ENCODE data around the gene CNN2.

The CNN2 gene

DNA sequence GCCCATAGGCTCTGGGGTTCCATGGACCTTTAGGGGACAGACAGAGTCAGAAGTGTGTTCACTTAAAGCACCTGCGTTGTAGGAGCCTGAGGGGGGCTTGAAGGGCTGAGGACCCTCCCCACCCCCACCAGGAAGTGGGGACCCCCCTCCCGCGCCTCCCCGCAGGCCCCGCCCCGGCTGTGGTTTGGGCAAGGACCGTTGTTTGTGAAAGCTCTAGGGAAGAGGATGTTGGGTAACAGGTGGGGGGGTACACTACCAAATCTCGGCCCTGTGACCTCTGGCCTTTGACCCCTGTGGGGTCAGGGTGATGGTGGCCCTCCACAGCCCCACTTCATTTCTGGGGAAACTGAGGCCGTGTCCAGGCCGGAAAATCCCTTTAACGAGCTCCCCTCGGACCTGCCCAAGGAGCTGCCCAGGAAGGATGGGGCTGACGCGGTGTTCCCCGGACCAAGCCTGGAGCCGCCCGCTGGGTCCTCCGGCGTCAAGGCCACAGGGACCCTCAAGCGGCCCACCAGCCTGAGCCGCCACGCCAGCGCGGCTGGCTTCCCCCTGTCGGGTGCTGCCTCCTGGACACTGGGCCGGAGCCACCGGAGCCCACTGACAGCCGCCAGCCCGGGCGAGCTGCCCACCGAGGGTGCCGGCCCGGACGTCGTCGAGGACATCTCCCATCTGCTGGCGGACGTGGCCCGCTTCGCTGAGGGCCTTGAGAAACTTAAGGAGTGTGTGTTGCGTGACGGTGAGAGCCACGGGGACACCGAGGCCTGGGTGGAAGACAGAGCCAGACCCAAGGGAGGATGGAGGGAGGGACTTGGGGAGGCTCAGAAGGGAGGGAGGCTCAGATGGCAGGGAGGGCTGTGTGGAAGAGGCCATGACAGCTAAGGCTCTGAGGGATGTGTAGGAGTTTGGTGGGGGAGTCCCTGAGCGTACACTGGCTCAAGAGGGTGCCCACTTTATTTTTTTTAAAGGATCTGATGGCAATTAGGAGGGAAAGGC is 41.9 kb downstream of the CNN2 start:
- peak in 1 of 2 donors; percentile 52 for DNase-seq

GRCh38 chr19:1069009-1069779 is 42.8 kb downstream of the CNN2 start:
- DNase-seq: peak; percentile 35 to 93

- no peak for DNase-seq
Measured at GRCh38 chr19:1070576-1070930, 44.1 kb downstream of the CNN2 start.

GRCh38 chr19:1070931-1071791 is 44.8 kb downstream of the CNN2 start:
- no peak for DNase-seq

DNA sequence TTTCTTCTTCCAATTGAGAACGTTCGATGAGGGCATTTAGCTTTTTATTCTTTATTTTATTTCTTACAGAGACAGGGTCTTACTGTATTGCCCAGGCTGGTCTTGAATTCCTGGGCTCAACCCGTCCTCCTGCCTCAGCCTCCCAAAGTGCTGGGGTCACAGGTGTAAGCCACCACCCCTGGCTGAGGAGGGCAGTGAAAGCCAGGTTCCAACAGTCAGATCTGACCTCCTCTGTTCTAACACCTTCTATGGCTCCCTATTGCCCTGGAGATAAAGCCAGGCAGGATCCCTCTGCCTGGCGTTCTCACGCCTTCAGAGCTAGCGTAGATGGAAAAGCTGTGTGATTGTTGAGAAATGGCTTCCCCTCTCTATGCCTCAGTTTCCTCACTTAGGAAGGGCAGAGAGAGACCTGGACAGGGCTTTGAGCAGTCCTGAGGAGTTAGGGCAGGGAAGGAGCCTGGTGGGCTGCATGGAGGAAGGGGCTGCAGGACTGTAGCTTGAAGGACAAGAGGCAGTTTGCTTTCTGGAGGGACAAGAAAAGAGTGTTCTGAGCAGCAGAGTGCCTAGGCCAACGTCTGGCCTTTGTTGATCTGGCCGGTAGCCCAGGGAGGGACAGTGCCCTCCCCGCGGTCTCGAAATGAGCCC is 46.1 kb downstream of the CNN2 start:
- DNase-seq: no peak

GRCh38 chr19:1073063-1073955 is 46.9 kb downstream of the CNN2 start:
- no peak for DNase-seq

GRCh38 chr19:1073956-1074517 is 47.6 kb downstream of the CNN2 start:
- no peak for DNase-seq

GRCh38 chr19:1074544-1075283 is 48.3 kb downstream of the CNN2 start:
- peak; percentile 77 to 87 for DNase-seq

DNA sequence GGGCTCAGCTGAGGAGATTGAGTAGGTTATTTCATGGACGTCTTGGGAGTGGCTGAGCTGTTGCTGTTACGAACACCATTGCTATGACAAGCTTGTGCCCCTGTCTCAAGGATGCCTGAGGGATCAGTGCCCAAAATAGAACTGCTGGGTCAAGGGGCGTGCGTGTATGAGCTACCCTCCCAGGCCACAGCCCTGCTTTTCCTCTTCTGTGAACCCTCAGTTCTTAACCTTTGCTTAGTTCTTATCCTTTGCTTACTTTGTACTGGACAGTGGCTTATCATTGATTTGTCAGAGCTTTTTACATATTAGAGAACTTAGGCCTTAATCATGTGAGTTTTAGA is 49.6 kb downstream of the CNN2 start:
- no peak for DNase-seq

GRCh38 chr19:1076951-1077350 is 50.5 kb downstream of the CNN2 start:
- peak; percentile 42 to 85 for DNase-seq

DNA sequence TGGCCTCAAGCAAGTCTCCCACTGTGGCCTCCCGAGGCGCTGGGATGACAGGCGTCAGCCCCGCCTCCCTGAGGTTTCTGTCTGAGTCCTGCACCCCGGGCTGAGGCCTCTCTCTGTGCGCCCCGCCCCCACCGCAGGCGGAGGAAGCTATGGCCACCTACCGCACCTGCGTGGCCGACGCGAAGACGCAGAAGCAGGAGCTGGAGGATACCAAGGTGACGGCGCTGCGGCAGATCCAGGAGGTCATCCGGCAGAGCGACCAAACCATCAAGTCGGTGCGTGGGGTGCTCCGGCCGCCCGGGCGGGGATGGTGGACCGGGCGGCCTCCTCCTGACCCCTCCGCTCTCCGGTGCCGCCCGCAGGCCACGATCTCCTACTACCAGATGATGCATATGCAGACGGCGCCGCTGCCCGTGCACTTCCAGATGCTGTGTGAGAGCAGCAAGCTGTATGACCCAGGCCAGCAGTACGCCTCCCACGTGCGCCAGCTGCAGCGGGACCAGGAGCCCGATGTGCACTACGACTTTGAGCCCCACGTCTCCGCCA is 53.2 kb downstream of the CNN2 start:
- DNase-seq: no peak

DNA sequence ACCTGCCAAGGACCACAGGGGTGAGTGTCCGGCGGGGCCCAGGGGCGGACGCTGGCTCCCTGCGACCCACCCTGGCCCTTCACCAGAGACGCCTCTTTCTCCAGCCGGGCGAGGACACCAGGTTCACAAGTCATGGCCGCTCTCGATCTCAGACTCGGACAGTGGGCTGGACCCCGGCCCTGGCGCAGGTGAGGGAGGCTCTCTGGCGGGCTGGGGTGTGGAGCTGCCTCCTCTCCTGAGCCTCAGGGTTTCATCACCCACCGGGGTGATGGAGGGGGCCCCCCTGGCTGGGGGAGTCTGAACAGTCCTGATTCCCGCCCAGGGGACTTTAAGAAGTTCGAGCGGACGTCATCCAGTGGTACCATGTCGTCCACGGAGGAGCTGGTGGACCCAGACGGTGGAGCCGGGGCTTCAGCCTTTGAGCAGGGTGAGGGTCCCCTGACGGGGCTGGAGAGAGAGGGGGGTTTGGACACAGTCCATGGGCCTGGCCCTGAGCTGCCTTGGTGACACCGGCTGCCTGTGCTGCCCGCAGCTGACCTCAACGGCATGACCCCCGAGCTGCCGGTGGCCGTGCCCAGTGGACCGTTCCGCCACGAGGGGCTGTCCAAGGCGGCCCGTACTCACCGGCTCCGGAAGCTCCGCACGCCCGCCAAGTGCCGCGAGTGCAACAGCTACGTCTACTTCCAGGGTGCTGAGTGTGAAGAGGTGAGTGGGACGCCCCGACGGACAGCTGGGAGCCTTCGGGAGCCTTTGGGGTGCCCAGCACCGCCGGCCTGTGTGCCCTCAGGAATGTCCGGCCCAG is 54.2 kb downstream of the CNN2 start:
- no peak for DNase-seq

DNA sequence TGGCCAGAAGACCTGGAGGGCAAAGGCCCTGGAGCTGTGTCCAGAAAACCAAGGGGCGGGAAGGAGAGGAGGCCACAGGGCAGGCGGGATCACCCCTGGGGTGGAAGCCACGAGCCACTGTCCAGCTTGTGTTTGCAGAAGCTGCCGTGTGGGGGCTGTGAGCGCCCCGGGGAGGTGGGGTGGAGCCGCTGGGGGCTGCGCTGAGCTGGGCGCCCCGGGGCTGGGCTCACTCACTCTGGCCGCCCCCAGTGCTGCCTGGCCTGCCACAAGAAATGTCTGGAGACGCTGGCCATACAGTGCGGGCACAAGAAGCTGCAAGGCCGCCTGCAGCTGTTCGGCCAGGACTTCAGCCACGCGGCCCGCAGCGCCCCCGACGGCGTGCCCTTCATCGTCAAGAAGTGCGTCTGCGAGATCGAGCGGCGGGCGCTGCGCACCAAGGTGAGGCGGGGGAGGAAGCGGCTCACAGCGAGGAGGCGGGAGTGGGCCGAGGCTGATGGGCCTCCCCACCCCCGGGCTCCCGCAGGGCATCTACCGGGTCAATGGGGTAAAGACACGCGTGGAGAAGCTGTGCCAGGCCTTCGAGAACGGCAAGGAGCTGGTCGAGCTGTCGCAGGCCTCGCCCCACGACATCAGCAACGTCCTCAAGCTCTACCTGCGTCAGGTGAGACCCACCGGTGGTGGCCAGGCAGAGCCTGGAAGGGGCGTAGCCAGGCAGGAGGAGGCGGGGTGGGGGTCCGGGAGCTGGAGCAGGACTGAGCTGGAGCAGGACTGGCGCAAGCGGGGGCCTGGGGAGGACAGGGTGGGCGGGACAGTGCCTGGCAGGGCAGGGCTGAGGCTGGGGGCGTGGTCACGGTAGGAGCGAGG is 55.1 kb downstream of the CNN2 start:
- DNase-seq: no peak

- DNase-seq: no peak
Measured at GRCh38 chr19:1082165-1082927, 55.9 kb downstream of the CNN2 start.

- DNase-seq: no peak
Measured at GRCh38 chr19:1082928-1083816, 56.8 kb downstream of the CNN2 start.
